ENCODE measurements around the gene DOK7. TPM values are rescaled to one million over a fixed set of nuclear protein-coding genes. Genes with fewer than 3 reads are reported as not detected.

Gene DOK7
- total RNA-seq, 1 experiment from 2014 or later, result not detected

DNA sequence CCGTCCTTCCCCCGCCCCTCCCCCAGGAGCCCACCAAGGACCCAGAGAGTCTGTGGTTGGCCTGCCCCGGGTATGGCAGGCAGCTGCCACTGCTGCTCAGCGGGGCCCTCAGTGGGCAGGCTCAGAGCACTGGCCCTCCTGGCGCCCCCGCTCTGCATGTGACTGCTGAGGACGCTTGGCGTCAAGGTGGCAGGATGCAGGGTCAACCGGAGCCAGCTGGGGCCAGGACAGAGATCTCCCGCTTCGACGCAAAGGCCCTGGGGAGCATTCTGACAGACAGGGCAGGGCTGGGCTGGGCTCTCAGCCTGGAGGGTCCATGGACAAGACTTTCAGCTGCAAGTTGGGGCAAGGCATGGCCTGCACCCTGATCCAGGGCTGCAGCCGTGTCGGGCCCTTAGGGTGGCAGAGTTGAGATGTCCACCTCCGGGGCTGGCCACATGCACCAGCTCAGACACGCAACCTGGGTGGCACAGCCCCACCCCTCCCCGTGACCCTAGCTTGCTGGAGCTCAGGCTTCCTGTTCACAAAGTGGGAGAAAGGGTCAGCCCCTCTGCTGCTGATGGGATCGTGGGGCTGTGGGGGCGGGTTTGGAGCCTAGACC, 38.8 kb downstream of the DOK7 start:
- no peaks in the 10 kb centered on the region for H3K36me3 ChIP-seq (ENCODE audit: insufficient read depth, low read length, poor library complexity, severe bottlenecking)
- intact Hi-C loops (cut with micrococcal nuclease; ENCODE audit: unreplicated experiment), result no loop called here
- no TSS peak for BruUV-seq (replicated peaks)
- POLR2A ChIA-PET (ENCODE audit: low non-redundant PET), result no interaction called here
- no peak overlapping the region for H3K4me3 ChIP-seq (ENCODE audit: low read depth, low read length, poor library complexity, severe bottlenecking)
- no peaks in the 10 kb centered on the region for H3K4me1 ChIP-seq (ENCODE audit: insufficient read depth, low read length, poor library complexity, severe bottlenecking)
- TF ChIP-seq, protein P1, sequence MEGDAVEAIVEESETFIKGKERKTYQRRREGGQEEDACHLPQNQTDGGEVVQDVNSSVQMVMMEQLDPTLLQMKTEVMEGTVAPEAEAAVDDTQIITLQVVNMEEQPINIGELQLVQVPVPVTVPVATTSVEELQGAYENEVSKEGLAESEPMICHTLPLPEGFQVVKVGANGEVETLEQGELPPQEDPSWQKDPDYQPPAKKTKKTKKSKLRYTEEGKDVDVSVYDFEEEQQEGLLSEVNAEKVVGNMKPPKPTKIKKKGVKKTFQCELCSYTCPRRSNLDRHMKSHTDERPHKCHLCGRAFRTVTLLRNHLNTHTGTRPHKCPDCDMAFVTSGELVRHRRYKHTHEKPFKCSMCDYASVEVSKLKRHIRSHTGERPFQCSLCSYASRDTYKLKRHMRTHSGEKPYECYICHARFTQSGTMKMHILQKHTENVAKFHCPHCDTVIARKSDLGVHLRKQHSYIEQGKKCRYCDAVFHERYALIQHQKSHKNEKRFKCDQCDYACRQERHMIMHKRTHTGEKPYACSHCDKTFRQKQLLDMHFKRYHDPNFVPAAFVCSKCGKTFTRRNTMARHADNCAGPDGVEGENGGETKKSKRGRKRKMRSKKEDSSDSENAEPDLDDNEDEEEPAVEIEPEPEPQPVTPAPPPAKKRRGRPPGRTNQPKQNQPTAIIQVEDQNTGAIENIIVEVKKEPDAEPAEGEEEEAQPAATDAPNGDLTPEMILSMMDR (conservative IDR thresholded peaks at IDR 0.05; ENCODE audit: low read depth, low read length), result no peak
- TF ChIP-seq EZH2 (IDR thresholded peaks at IDR 0.05; ENCODE audit: borderline replicate concordance, low read depth, low read length, poor library complexity, severe bottlenecking), result no peak
- no peaks in the 10 kb centered on the region for H3K9me3 ChIP-seq (ENCODE audit: low read depth, low read length, poor library complexity, severe bottlenecking)
- no peak overlapping the region for H3K27ac ChIP-seq (ENCODE audit: low read depth, low read length, poor library complexity, severe bottlenecking)
- no peaks in the 10 kb centered on the region for H3K27me3 ChIP-seq (replicated peaks; ENCODE audit: insufficient read depth, low read depth, low read length, poor library complexity)
- no peak for DNase-seq (ENCODE audit: low spot score)
- CTCF ChIA-PET, result no interaction called here

DNA sequence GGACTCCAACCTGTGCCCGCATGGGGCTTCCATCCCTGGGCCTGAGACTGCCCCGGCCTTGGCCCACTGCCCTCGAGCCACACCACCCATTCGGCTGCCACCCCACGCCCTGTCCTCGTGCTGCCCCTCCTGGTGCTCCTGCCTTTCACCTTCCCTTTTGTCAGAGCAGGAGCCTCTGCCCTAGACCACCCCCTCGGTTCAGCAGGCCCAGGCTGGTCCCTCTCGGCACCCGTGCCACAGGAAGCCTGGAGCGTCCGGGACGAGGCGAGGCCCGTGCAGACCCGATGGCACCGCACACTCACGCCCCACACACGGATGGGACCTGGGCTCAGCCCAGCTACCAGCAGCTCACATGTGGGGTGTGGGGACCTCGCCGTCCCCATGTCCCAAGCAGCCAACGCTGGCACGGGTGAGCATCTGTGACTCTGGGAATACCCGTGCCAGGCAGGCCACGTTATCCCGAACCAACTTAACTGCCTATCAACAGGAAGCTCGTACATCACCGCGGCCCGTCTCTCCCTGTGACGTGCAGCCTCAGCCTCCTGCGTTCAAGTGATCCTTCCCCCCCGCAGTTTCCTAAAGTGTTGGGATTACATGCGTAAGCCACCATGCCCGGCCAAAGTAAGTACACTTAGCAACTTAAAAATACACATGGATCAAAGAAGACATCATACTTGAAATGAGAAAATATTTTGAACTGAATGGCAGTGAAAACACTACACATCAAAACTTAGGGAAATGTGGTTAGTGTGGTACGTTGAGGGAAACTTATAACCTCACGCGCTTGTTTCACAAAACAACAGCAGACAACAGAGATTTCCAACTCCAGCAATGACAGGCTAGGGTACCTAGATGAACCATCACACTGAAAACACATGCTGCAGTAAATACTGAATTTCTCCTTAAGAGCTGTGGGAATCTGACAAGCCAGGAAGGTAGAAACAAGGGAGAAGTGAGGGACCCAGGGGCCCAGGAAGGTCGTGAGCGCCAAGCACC, 40.1 kb downstream of the DOK7 start:
- TF ChIP-seq, protein P1 (conservative IDR thresholded peaks at IDR 0.05; ENCODE audit: low read depth, low read length), result no peak
- TF ChIP-seq EZH2 (IDR thresholded peaks at IDR 0.05; ENCODE audit: borderline replicate concordance, low read depth, low read length, poor library complexity, severe bottlenecking), result no peak
- Histone ChIP-seq H3K9me3 (ENCODE audit: low read depth, low read length, poor library complexity, severe bottlenecking) (no peaks in the 10 kb centered on the region), H3K27ac (ENCODE audit: low read depth, low read length, poor library complexity, severe bottlenecking) (no peak overlapping the region), H3K36me3 (ENCODE audit: insufficient read depth, low read length, poor library complexity, severe bottlenecking) (peaks cover 4% of the 10 kb centered on the region), H3K4me3 (ENCODE audit: low read depth, low read length, poor library complexity, severe bottlenecking) (no peak overlapping the region), H3K27me3 (replicated peaks; ENCODE audit: insufficient read depth, low read depth, low read length, poor library complexity) (no peaks in the 10 kb centered on the region), H3K4me1 (ENCODE audit: insufficient read depth, low read length, poor library complexity, severe bottlenecking) (no peaks in the 10 kb centered on the region)
- BruUV-seq (replicated peaks), result no TSS peak
- no peak for DNase-seq (ENCODE audit: low spot score)
- intact Hi-C loops (cut with micrococcal nuclease; ENCODE audit: unreplicated experiment), result no loop called here
- ChIA-PET CTCF (no interaction called here), POLR2A (ENCODE audit: low non-redundant PET) (no interaction called here)

DNA sequence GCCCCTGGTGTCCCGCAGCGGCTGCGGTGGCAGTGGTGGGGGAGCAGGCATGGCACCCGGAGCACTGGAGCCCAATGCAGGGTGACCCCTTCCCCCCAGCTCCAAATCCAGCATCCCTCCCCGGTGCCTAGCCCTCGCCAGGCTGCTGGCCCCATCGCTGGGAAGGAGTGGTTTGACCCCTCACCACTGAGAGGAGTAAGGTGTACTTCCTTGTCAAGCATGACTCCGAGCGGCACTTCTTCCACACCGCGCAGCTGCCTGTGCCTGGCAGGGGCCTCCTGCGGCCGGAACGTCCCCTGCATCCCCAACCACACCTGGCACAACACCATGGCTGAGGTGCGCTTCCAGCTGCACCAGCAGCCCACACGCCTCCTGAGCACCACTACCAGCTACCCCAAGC, 42.1 kb downstream of the DOK7 start:
- ChIA-PET POLR2A (ENCODE audit: low non-redundant PET) (interaction anchor here (0.6 kb wide), 1 partner anchor 14 kb away, joined by 3 read pairs; no protein-coding TSS in a partner anchor), CTCF (no interaction called here)
- H3K4me3 ChIP-seq (ENCODE audit: low read depth, low read length, poor library complexity, severe bottlenecking), result no peak overlapping the region
- TF ChIP-seq, protein P1 (conservative IDR thresholded peaks at IDR 0.05; ENCODE audit: low read depth, low read length), result no peak
- no peak for TF ChIP-seq EZH2 (IDR thresholded peaks at IDR 0.05; ENCODE audit: borderline replicate concordance, low read depth, low read length, poor library complexity, severe bottlenecking)
- DNase-seq (ENCODE audit: low spot score), result no peak
- H3K27me3 ChIP-seq (replicated peaks; ENCODE audit: insufficient read depth, low read depth, low read length, poor library complexity), result no peaks in the 10 kb centered on the region
- BruUV-seq (replicated peaks), result no TSS peak
- H3K27ac ChIP-seq (ENCODE audit: low read depth, low read length, poor library complexity, severe bottlenecking), result no peak overlapping the region
- peaks cover 13% of the 10 kb centered on the region for H3K36me3 ChIP-seq (ENCODE audit: insufficient read depth, low read length, poor library complexity, severe bottlenecking)
- intact Hi-C loops (cut with micrococcal nuclease; ENCODE audit: unreplicated experiment), result no loop called here
- H3K4me1 ChIP-seq (ENCODE audit: insufficient read depth, low read length, poor library complexity, severe bottlenecking), result no peaks in the 10 kb centered on the region
- H3K9me3 ChIP-seq (ENCODE audit: low read depth, low read length, poor library complexity, severe bottlenecking), result no peaks in the 10 kb centered on the region

All from A673 (cell line).